ENCODE data around the gene FUS. TPM values are rescaled to one million over a fixed set of nuclear protein-coding genes. Genes with fewer than 3 reads are reported as not detected.

FUS gene
- total and polyA plus RNA-seq, 2 of the 13 experiments (the other 11 are each of a cell fraction or from before 2014, with no cell fraction given), result 68.1 to 168 TPM

DNA sequence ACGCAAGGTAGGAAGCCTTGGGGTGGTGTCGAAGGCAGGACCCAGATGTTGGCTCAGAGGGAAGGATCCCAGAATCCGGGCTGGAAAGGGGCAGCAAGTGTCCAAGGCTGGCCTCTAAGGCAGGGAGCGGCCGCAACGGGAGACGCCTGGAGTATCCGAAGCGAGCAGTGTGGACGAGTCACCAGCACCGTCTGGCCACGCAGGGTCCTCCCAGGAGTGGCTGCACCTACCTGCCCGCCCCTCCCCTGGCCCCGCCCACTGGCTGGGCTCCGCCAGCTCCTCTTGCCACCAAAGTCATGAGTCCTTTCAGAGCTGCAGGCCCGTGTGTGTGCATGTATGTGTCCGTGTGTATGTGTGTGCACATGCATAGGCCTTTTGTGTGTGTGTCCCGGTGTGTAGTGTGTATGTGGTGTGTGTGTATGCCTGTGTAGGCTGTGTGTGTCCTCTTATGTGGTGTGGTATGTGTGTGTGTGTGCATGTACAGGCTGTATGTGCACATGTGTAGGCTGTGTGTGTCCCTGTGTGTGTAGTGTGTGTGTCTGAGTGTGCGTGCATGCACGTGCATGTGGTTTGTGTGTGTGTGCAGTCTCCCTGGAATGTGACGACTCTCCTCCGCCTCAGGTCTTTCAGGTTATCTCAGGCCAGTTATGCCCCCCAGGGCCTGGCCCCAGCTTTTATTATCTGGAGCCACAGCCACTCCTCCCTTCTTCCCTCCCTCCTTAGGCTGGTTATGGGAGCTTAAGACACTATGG lies 44.2 kb upstream of the FUS start, which contains the start of gene PRSS8 (continued):
- TF ChIP-seq PTBP1 (IDR thresholded peaks at IDR 0.05; ENCODE audit: low read depth, low read length, poor library complexity, severe bottlenecking), result no peak
- no peak for TF ChIP-seq HNRNPL (IDR thresholded peaks at IDR 0.05; ENCODE audit: low read depth, low read length)
- TF ChIP-seq ZNF629 (CRISPR knock-in tag; conservative IDR thresholded peaks at IDR 0.05), result no peak
- TF ChIP-seq SOX5 (CRISPR knock-in tag; IDR thresholded peaks at IDR 0.05; ENCODE audit: borderline replicate concordance), result no peak
- TF ChIP-seq PHF20 (CRISPR knock-in tag; IDR thresholded peaks at IDR 0.05), result no peak
- TF ChIP-seq ZKSCAN8 (CRISPR knock-in tag; IDR thresholded peaks at IDR 0.05; ENCODE audit: borderline replicate concordance), result no peak
- TF ChIP-seq ZSCAN29 (CRISPR knock-in tag; conservative IDR thresholded peaks at IDR 0.05), result peak; percentile 99
- TF ChIP-seq, protein P1, sequence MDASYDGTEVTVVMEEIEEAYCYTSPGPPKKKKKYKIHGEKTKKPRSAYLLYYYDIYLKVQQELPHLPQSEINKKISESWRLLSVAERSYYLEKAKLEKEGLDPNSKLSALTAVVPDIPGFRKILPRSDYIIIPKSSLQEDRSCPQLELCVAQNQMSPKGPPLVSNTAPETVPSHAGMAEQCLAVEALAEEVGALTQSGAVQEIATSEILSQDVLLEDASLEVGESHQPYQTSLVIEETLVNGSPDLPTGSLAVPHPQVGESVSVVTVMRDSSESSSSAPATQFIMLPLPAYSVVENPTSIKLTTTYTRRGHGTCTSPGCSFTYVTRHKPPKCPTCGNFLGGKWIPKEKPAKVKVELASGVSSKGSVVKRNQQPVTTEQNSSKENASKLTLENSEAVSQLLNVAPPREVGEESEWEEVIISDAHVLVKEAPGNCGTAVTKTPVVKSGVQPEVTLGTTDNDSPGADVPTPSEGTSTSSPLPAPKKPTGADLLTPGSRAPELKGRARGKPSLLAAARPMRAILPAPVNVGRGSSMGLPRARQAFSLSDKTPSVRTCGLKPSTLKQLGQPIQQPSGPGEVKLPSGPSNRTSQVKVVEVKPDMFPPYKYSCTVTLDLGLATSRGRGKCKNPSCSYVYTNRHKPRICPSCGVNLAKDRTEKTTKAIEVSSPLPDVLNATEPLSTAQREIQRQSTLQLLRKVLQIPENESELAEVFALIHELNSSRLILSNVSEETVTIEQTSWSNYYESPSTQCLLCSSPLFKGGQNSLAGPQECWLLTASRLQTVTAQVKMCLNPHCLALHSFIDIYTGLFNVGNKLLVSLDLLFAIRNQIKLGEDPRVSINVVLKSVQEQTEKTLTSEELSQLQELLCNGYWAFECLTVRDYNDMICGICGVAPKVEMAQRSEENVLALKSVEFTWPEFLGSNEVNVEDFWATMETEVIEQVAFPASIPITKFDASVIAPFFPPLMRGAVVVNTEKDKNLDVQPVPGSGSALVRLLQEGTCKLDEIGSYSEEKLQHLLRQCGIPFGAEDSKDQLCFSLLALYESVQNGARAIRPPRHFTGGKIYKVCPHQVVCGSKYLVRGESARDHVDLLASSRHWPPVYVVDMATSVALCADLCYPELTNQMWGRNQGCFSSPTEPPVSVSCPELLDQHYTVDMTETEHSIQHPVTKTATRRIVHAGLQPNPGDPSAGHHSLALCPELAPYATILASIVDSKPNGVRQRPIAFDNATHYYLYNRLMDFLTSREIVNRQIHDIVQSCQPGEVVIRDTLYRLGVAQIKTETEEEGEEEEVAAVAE (CRISPR knock-in tag; IDR thresholded peaks at IDR 0.05; ENCODE audit: borderline replicate concordance), result no peak
- no peak for TF ChIP-seq POLR2G (IDR thresholded peaks at IDR 0.05; ENCODE audit: low read depth, low read length)
- no peak for TF ChIP-seq FOXM1 (CRISPR knock-in tag; IDR thresholded peaks at IDR 0.05)
- TF ChIP-seq ATM (IDR thresholded peaks at IDR 0.05; ENCODE audit: borderline replicate concordance), result 0 out of 2 replicates have a peak, but pooled peaks have one; percentile 48
- TF ChIP-seq HDAC2 (CRISPR knock-in tag; IDR thresholded peaks at IDR 0.05), result peak; percentile 13; the same call in 1 of the 2 replicates
- TF ChIP-seq IKZF4 (CRISPR knock-in tag; IDR thresholded peaks at IDR 0.05; ENCODE audit: borderline replicate concordance, low read depth, not compliant biosample characterization), result no peak
- TF ChIP-seq POLR2AphosphoS2 (IDR thresholded peaks at IDR 0.05; ENCODE audit: low read depth, low read length), result no peak
- no peak for TF ChIP-seq ZC3H4 (CRISPR knock-in tag; IDR thresholded peaks at IDR 0.05; ENCODE audit: borderline replicate concordance)
- no peak for TF ChIP-seq ZNF839 (CRISPR knock-in tag; IDR thresholded peaks at IDR 0.05; ENCODE audit: borderline replicate concordance)
- TF ChIP-seq ZNF850 (CRISPR knock-in tag; conservative IDR thresholded peaks at IDR 0.05), result no peak
- no peak for TF ChIP-seq SYNCRIP (IDR thresholded peaks at IDR 0.05; ENCODE audit: insufficient read depth, low read depth, low read length)
- no peak for TF ChIP-seq MEF2D (CRISPR knock-in tag; IDR thresholded peaks at IDR 0.05)
- 0 out of 2 replicates have a peak, but pooled peaks have one; percentile 56 for TF ChIP-seq SP1 (IDR thresholded peaks at IDR 0.05)
- no peak for TF ChIP-seq SP1 (CRISPR knock-in tag; IDR thresholded peaks at IDR 0.05)
- TF ChIP-seq, protein P2, sequence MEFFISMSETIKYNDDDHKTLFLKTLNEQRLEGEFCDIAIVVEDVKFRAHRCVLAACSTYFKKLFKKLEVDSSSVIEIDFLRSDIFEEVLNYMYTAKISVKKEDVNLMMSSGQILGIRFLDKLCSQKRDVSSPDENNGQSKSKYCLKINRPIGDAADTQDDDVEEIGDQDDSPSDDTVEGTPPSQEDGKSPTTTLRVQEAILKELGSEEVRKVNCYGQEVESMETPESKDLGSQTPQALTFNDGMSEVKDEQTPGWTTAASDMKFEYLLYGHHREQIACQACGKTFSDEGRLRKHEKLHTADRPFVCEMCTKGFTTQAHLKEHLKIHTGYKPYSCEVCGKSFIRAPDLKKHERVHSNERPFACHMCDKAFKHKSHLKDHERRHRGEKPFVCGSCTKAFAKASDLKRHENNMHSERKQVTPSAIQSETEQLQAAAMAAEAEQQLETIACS (CRISPR knock-in tag; IDR thresholded peaks at IDR 0.05), result no peak
- TF ChIP-seq TGIF2 (CRISPR knock-in tag; IDR thresholded peaks at IDR 0.05), result no peak
- TF ChIP-seq PAF1 (CRISPR knock-in tag; IDR thresholded peaks at IDR 0.05), result no peak
- TF ChIP-seq FOXP1 (IDR thresholded peaks at IDR 0.05), result peak; percentile 48; the same call in 1 of the 2 replicates
- TF ChIP-seq FOXP1 (CRISPR knock-in tag; IDR thresholded peaks at IDR 0.05), result no peak

All from HepG2 (cell line).